GM18505 (cell line): Measurements from ENCODE around the gene COL6A1.
"Not testable (repeated sequence)": the region's sequence is repeated elsewhere in the genome, so short reads cannot be mapped to it uniquely, and the experiment has no call there.

Experiments used
- ATAC-seq: cut with Tn5 transposase; IDR thresholded peaks from one replicate; pipeline ENCODE4 v1.9.1; 2021; ENCODE audit not compliant: unreplicated experiment
- POLR2A ChIP-seq: IDR thresholded peaks from 4 replicates; pipeline ENCODE4 v1.6.1; 2011; ENCODE audit warnings: borderline replicate concordance; ENCODE audit not compliant: insufficient read depth, insufficient read length; ENCODE audit errors: extremely low read depth

The COL6A1 gene

DNA sequence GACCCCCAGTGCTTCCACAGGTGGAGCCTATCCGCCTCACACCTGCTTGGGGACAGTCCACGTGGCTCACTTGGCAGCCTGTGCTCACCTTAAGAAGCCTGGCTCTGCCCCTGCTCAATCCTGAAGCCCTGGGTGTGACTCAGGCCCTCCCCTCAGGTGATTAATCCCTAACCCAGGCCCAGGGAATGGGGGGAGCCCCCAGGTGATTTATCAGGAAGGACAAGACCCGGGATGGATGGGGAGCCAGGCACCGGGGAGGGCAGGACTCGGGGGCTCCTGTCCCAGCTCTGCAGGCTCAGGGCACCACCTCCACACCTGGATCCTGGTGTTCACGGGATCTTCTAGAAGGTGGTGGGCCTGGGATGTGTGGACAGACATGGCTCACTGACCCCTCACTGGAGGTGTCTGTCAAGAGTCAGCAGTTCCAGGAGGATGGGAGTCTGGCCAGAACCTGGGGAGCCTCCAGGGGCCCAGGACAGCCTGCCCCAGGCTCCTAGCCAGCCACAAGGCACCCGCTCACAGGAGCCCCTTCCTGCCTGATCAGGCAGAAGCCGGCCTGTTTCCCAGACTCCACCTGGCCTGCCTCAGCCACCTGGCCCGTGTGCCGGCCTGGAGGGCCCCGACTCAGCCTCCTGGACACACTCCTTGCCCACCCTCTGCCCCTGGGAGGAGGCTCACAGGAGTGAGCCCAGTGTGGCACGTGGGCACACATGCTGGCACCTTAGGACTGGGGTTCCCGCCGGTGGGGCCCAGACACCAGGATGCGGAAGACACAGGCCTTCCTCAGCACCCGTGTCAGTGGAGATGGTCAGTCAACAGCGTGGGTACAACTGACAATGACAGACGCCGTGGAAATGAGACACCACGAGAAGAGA, 38.6 kb upstream of the COL6A1 start:
- ATAC-seq, result no peak
- no peak for TF ChIP-seq POLR2A

DNA sequence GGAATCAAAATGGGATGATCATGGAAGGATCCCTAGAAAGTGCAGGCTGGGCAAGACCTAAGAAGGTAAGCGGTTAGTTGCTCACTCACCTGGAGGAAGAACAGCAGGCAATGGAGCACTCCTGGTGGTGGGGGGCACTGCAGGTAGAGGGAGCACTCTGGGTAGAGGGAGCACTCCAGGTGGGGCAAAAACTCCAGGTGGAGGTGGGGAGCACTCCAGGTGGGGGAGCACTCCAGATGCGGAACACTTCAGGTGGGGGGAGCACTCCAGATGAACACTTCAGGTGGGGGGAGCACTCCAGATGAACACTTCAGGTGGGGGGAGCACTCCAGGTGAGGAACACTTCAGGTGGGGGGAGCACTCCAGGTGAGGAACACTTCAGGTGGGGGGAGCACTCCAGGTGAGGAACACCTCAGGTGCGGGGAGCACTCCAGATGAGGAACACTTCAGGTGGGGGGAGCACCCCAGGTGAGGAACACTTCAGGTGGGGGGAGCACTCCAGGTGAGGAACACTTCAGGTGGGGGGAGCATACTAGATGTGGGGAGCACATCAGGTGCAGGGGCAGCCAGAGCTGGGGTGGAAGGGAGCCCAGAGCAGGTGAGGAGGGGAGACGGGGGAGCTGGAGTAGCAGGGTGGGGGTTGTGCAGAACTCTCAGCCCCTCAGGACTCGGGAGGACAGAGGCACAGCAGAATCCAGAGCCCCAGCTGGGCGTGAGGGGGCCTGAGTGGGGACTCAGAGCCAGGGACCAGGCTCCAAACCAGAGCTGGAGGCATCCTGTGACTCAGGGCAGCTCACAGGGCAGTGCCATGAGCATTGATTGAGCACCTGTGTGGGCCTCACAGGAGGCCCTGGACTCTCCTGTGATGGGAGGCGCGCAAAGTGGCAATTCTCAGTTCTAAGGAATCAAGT, 37.7 kb upstream of the COL6A1 start:
- ATAC-seq, result no peak
- no peak for TF ChIP-seq POLR2A

DNA sequence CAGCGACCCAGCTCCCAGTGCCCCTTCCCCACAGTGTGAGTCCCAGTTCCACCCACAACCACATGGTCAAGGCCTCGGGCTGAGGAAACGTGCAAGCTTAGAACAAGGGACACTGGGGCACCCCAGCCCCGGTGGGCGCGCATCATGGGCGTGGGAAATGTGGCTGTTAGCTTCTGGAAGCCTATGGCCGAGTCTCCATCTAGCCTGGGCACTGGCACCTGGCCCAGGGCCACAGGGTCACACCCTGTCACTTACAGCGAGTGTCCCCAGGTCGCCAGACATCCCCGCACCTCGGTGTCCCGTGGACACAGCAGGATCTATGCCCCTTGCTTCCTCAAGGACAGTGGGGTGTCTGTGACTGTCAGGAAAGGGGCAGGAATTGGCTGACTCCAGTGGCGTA, 37.0 kb upstream of the COL6A1 start:
- TF ChIP-seq POLR2A, result no peak

DNA sequence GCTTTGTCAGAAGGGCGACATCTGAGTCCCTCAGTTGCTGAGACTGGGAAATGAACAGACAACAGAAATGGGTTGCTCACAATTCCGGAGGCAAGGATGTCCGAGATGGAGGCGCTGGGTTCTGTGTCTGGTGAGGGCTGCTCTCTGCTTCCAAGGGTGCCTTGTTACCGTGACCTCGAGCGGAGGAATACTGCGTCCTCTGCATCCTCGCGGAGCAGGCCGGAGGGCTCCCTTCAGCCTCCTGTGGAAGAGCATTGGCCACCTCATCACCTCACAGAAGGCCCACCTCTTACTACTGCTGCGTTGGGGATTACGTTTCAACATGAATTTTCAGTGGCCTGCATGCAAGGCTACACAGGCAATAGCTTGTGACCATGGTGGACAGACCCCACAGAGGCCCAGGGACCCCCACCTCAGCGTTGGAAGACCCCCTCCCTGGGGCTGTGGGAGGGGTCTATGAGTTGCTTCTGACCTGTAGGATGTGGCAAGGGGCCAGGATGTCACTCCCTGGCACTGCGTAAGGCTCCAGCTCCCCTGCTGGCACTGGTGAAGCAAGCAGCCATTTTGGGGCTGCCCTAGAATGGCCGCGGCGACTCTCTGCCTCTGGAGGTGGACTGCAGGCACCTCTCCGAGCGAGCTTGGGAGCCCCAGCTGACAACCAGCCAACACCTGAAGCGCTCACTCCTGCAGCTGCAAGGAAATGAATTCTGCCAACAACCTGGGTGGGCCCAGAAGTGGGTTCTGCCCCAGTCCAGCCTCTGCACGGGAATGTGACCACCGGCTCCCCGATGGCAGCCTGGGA, 36.3 kb upstream of the COL6A1 start:
- no peak for TF ChIP-seq POLR2A
- no peak for ATAC-seq

More for the DNA sequence above, 37.0 kb upstream of the COL6A1 start:
- no peak for ATAC-seq

DNA sequence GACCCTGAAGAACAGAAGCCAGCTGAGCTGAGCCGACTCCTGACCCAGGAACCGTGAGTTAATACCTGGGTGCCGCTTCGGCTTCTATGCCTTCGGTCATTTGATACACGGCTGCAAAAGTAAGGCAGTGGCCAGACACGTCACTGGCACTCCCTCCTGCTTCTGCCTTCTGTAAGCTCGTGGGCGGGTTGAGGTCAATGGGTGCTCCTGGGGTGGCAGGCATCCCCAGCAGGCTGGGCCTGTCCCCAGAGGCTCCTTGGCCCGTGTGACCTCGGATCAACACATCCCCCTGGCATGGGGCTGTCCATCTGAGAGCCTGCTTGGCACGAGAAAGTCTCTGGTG, 35.7 kb upstream of the COL6A1 start:
- TF ChIP-seq POLR2A, result no peak
- no peak for ATAC-seq

DNA sequence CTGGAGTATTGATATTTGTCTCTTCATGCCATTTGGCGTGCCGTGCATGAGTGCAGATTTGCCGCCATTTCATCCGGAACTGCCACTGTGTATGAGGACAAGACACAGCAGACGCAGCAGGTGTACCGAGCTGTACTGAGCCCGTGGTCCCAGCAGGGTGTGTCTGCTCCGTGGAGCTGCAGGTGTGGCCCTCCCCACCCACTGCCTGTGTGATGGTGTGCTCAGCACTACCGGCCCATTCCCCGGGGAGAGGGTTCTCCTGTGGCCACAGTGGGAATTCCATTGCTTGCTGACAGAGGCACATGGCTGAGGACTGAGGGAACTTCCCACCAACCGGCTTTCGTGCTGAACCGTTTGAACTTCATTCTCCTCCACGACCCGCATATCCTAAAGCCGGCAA, 34.3 kb upstream of the COL6A1 start:
- TF ChIP-seq POLR2A, result no peak
- no peak for ATAC-seq

DNA sequence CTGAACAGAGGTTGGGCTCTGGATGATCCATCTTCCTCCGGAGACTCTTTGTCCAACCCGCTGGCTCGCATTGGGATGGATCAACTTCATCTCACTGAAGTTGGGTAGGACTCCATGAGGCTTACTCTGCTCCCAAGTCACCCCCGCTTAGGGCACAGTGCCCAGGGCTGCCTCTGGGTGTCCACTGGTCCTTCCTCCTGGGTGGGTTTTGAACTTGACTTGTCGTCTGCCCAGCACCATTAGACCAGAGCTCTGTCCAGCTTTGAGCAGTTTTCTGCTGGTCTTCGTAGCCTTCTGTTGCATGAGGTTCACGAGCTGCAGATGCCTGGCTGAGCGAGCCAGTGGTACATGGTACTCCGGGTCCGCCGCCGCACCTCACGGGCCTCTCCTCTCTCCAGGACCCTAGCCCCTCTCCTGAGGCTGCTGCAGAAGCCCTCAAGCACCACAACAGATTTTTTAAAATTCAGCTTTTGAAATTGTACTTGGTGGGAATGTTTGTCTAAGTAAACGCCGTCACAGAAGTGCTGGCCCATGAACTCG, 33.8 kb upstream of the COL6A1 start:
- no peak for TF ChIP-seq POLR2A
- ATAC-seq, result no peak

DNA sequence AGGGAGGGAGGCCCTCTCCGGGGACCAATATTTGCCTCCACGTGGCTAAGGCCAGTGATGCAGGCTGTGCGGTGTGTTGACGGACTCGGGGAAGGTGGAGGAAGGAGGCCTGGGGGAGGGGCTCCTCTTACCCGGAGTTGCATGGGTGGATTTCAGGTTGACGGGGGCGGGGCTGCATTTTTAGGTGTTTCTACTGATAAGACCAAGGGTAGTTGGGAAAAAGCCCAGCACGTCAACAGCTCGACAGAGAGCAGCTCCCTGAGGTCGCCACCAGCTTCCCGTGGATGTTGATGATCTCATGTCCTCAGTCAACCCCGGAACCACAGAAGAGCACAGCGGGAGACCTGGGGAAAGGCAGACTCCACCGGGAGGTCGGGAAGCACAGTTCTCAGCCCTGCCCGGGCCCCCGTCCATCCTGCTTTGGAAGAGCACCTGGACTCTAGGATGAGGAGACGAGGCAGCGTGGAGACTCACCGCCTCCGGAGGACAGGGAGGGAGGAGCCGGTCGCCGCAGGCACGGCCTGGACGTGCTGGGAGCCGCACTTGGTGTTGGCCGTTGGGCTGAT, 32.9 kb upstream of the COL6A1 start:
- no peak for ATAC-seq
- no peak for TF ChIP-seq POLR2A

DNA sequence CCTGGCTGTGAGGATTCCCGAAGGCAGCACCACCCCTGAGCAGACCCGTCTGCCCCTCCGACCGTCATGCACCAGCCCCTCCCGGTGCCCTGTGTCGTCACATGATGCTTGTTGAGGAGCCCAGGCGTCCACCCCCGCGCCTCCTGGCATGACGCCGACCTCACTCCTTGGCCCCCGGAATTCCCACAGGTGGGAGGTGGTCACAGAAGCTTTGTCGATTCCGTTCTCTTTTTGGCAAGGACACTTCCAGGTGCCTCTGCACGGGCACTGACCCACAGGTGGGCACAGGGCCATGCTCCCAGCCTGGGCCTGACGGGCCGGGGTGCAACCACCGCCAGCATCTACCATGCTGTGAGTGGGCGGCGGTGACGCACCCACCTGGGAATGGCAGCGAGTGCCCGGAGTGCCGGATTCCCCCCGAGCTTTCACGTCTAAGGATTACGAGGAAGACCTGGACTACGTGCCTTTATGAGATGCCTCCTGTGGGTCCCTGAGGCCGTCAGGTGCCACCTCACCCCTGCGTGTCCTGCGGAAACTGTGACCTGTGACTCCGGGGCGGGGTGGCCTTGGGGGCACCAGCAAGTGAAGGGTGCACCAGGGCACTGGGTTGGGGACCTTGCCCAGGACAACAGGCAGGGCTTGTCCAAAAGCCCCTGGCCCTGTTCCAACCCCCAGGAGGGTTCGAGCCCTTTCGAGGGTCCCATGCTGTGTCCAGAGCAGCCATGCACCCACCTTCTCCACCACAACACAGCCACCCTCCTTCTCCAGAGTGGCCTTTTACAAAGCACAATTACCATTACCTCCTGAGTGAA, 31.4 kb upstream of the COL6A1 start:
- TF ChIP-seq POLR2A, result no peak
- no peak for ATAC-seq

DNA sequence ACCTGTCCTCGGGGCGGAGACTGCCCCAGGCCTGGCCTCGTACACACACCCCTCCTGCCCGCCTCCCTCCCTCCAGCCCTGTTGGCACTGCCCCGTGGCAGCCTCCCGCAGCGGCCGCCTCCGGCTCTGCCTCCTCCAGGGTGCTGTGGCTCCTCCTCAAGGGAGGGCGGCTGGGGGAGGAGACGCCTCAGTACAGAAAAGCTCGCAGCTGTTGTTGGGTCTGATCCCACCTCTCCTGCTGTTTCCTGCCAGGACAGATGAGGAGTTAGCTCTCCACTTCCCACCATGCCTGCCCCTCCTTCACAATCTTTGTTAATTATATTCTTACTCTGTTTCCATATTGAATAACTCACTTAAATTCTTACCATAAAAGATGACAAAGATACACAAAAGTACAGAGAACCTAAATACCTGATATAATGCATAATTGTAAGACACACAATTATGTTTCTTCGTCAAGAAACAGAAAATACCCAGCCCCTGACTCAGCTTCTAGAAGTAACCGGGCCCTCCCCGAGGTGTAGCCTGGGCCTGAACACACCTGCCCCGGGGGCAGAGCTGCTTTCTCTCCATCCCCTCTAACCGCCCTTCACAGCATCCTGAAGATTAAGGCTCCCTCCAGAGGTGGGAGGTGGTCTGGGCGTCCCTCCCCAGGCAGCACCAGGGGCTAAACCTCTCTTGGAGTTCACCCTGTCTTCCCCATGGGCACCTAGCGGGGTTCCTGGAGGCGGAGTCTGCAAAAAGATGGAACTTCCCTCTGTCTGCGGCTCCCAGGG, 30.6 kb upstream of the COL6A1 start:
- no peak for TF ChIP-seq POLR2A
- no peak for ATAC-seq

DNA sequence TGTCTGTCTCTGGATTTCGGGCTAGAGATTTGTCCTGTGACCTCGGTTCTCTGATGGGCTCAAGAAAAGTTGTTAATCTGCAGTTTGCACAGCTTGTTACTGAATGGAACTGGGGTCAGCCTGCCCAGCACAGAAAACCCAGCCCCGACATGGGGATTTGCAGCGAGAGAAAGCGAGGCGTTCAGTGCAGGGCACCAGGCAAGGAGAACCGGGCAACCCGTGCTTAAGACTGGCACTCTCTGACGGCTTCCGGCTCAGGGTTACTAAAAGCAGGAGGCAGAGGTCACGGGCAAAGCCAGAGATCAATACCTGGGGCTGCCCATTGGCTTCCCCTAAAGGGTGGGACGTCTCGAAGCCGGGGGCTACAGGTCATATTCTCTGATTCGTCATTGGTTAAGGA, 29.9 kb upstream of the COL6A1 start:
- ATAC-seq, result no peak
- no peak for TF ChIP-seq POLR2A

DNA sequence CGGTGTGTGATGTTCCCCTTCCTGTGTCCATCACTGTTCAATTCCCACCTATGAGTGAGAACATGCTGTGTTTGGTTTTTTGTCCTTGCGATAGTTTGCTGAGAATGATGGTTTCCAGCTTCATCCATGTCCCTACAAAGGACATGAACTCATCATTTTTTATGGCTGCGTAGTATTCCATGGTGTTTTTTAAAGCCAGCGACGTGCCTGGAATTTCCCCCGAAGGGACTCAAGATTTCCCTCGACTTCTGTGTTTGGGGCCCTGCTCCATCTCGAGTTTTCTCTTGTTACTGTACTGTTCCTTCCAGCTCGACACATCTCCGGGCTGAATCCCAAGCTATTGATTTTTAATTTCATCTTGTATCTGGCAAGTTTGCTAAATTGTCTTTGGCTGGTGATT, 29.0 kb upstream of the COL6A1 start:
- ATAC-seq, result not testable (repeated sequence)
